ENCODE results near the gene XXYLT1. TPM values are rescaled to one million over a fixed set of nuclear protein-coding genes. Genes with fewer than 3 reads are reported as not detected.

Gene XXYLT1
- total RNA-seq, 8 experiments from 2014 or later: 8.7 to 35.9 (median 16.1) TPM

GRCh38 chr3:195149292-195150030 lies 121.5 kb downstream of the XXYLT1 start:
- H3K4me3 ChIP-seq: no peak overlapping the region
- no peak for ATAC-seq (replicated peaks in 6 of 8)
- H3K4me1 ChIP-seq (replicated peaks in 1 of 2): peaks cover 41 to 43% of the 10 kb centered on the region in 2 donors
- in situ Hi-C loops (cut with MboI; ENCODE audit: low pct_unique_long_range_greater_than_20kb in 2 of 9, low sequenced_read_pairs in 9 of 9, unreplicated experiment in 9 of 9): loop anchor here in 1 of 9 experiments (25.0 kb wide), 1 partner anchor 462 kb away; the partner anchor contains the start of gene FAM43A
- WGBS, 10 experiments: 44 to 81% (median 66%) methylated on average over 2 to 12 of the region's 15 CpGs; no CpG with 5 or more reads in 1 of the 10 experiments
- H3K27ac ChIP-seq: no peak overlapping the region

GRCh38 chr3:195148549-195148948 lies 122.4 kb downstream of the XXYLT1 start:
- in situ Hi-C loops (cut with MboI; ENCODE audit: low pct_unique_long_range_greater_than_20kb in 2 of 9, low sequenced_read_pairs in 9 of 9, unreplicated experiment in 9 of 9): loop anchor here in 1 of 9 experiments (25.0 kb wide), 1 partner anchor 461 kb away; the partner anchor contains the start of gene FAM43A
- H3K27ac ChIP-seq: peak overlapping the region in 1 of 2 donors; percentile 9

GRCh38 chr3:195147649-195148080 lies 123.3 kb downstream of the XXYLT1 start:
- H3K4me1 ChIP-seq (replicated peaks in 1 of 2): peaks cover 26 to 29% of the 10 kb centered on the region in 2 donors
- H3K27ac ChIP-seq: peak overlapping the region in 1 of 2 donors; percentile 20
- 0 to 93% (median 86%) methylated on average over 1 to 12 of the region's 17 CpGs; no CpG with 5 or more reads in 3 of the 10 experiments for WGBS, 10 experiments
- peak in 3 of 8 experiments; percentile 84 to 98 (median 94) for ATAC-seq (replicated peaks in 6 of 8)
- in situ Hi-C loops (cut with MboI; ENCODE audit: low pct_unique_long_range_greater_than_20kb in 2 of 9, low sequenced_read_pairs in 9 of 9, unreplicated experiment in 9 of 9): loop anchor here in 1 of 9 experiments (25.0 kb wide), 1 partner anchor 460 kb away; the partner anchor contains the start of gene FAM43A
- H3K4me3 ChIP-seq: no peak overlapping the region

More at GRCh38 chr3:195148549-195148948, 122.4 kb downstream of the XXYLT1 start:
- peak in 5 of 8 experiments; percentile 31 to 73 (median 51) for ATAC-seq (replicated peaks in 6 of 8)
- Histone ChIP-seq H3K4me1 (replicated peaks in 1 of 2) (peaks cover 35 to 38% of the 10 kb centered on the region in 2 donors), H3K4me3 (no peak overlapping the region)
- 20 to 60% (median 37%) methylated on average over 1 to 10 of the region's 10 CpGs; no CpG with 5 or more reads in 2 of the 10 experiments for WGBS, 10 experiments

- in situ Hi-C loops (cut with MboI; ENCODE audit: low pct_unique_long_range_greater_than_20kb in 2 of 9, low sequenced_read_pairs in 9 of 9, unreplicated experiment in 9 of 9): loop anchor here in 1 of 9 experiments (25.0 kb wide), 1 partner anchor 459 kb away; the partner anchor contains the start of gene FAM43A
- H3K27ac ChIP-seq: no peak overlapping the region
- H3K4me3 ChIP-seq: no peak overlapping the region
- H3K4me1 ChIP-seq (replicated peaks in 1 of 2): peaks cover 17 to 20% of the 10 kb centered on the region in 2 donors
- no peak for ATAC-seq (replicated peaks in 6 of 8)
- 76 to 100% (median 90%) methylated on average over 1 to 6 of the region's 8 CpGs; no CpG with 5 or more reads in 3 of the 10 experiments for WGBS, 10 experiments
Observed at GRCh38 chr3:195146131-195146530, 124.8 kb downstream of the XXYLT1 start.

- Histone ChIP-seq H3K4me3 (no peak overlapping the region), H3K27ac (no peak overlapping the region), H3K4me1 (replicated peaks in 1 of 2) (peaks cover 12 to 20% of the 10 kb centered on the region in 2 donors)
- no peak for ATAC-seq (replicated peaks in 6 of 8)
- in situ Hi-C loops (cut with MboI; ENCODE audit: low pct_unique_long_range_greater_than_20kb in 2 of 9, low sequenced_read_pairs in 9 of 9, unreplicated experiment in 9 of 9): loop anchor here in 1 of 9 experiments (25.0 kb wide), 1 partner anchor 458 kb away; the partner anchor contains the start of gene FAM43A
- 83 to 100% (median 100%) methylated on average over 1 to 2 of the region's 12 CpGs; no CpG with 5 or more reads in 7 of the 10 experiments for WGBS, 10 experiments
Observed at GRCh38 chr3:195145579-195145978, 125.4 kb downstream of the XXYLT1 start.

GRCh38 chr3:195143221-195143620 lies 127.7 kb downstream of the XXYLT1 start:
- Histone ChIP-seq H3K27ac (no peak overlapping the region), H3K4me3 (no peak overlapping the region), H3K4me1 (replicated peaks in 1 of 2) (peaks cover 1 to 5% of the 10 kb centered on the region in 2 donors)
- WGBS, 10 experiments: 33 to 100% (median 80%) methylated on average over 1 to 5 of the region's 5 CpGs; no CpG with 5 or more reads in 1 of the 10 experiments
- ATAC-seq (replicated peaks in 6 of 8): no peak
- in situ Hi-C loops (cut with MboI; ENCODE audit: low pct_unique_long_range_greater_than_20kb in 2 of 9, low sequenced_read_pairs in 9 of 9, unreplicated experiment in 9 of 9): loop anchor here in 1 of 9 experiments (25.0 kb wide), 1 partner anchor 456 kb away; the partner anchor contains the start of gene FAM43A

- H3K4me1 ChIP-seq (replicated peaks in 1 of 2): no peaks in the 10 kb centered on the region
- H3K27ac ChIP-seq: no peak overlapping the region
- 71 to 100% (median 100%) methylated on average over 1 to 6 of the region's 10 CpGs; no CpG with 5 or more reads in 7 of the 10 experiments for WGBS, 10 experiments
- ATAC-seq (replicated peaks in 6 of 8): no peak
- in situ Hi-C loops (cut with MboI; ENCODE audit: low pct_unique_long_range_greater_than_20kb in 2 of 9, low sequenced_read_pairs in 9 of 9, unreplicated experiment in 9 of 9): loop anchor here in 1 of 9 experiments (25.0 kb wide), 1 partner anchor 455 kb away; the partner anchor contains the start of gene FAM43A
- no peak overlapping the region for H3K4me3 ChIP-seq
Observed at GRCh38 chr3:195142519-195142918, 128.4 kb downstream of the XXYLT1 start.

- H3K4me1 ChIP-seq (replicated peaks in 1 of 2): no peaks in the 10 kb centered on the region
- no peak for ATAC-seq (replicated peaks in 6 of 8)
- no peak overlapping the region for H3K27ac ChIP-seq
- 90 to 100% (median 97%) methylated on average over 1 to 8 of the region's 12 CpGs for WGBS, 10 experiments
- H3K4me3 ChIP-seq: no peak overlapping the region
- in situ Hi-C loops (cut with MboI; ENCODE audit: low pct_unique_long_range_greater_than_20kb in 2 of 9, low sequenced_read_pairs in 9 of 9, unreplicated experiment in 9 of 9): loop anchor here in 1 of 9 experiments (25.0 kb wide), 1 partner anchor 454 kb away; the partner anchor contains the start of gene FAM43A
Observed at GRCh38 chr3:195140816-195141793, 129.9 kb downstream of the XXYLT1 start.

GRCh38 chr3:195140410-195140809 lies 130.5 kb downstream of the XXYLT1 start:
- ATAC-seq (replicated peaks in 6 of 8): no peak
- WGBS, 10 experiments: 78 to 90% methylated on average over 1 of the region's 1 CpG; no CpG with 5 or more reads in 8 of the 10 experiments
- Histone ChIP-seq H3K4me1 (replicated peaks in 1 of 2) (no peaks in the 10 kb centered on the region), H3K27ac (no peak overlapping the region), H3K4me3 (no peak overlapping the region)
- in situ Hi-C loops (cut with MboI; ENCODE audit: low pct_unique_long_range_greater_than_20kb in 2 of 9, low sequenced_read_pairs in 9 of 9, unreplicated experiment in 9 of 9): loop anchor here in 1 of 9 experiments (25.0 kb wide), 1 partner anchor 453 kb away; the partner anchor contains the start of gene FAM43A

GRCh38 chr3:195139876-195140240 lies 131.1 kb downstream of the XXYLT1 start:
- WGBS, 10 experiments: 17 to 100% (median 86%) methylated on average over 1 to 4 of the region's 4 CpGs; no CpG with 5 or more reads in 2 of the 10 experiments
- H3K4me3 ChIP-seq: no peak overlapping the region
- no peak overlapping the region for H3K27ac ChIP-seq
- H3K4me1 ChIP-seq (replicated peaks in 1 of 2): peaks cover under 1 to 2% of the 10 kb centered on the region in 2 donors
- peak in 7 of 8 experiments; percentile 54 to 92 (median 85) for ATAC-seq (replicated peaks in 6 of 8)
- in situ Hi-C loops (cut with MboI; ENCODE audit: low pct_unique_long_range_greater_than_20kb in 2 of 9, low sequenced_read_pairs in 9 of 9, unreplicated experiment in 9 of 9): loop anchor here in 1 of 9 experiments (25.0 kb wide), 1 partner anchor 453 kb away; the partner anchor contains the start of gene FAM43A

GRCh38 chr3:195139091-195139875 lies 131.7 kb downstream of the XXYLT1 start:
- H3K4me1 ChIP-seq (replicated peaks in 1 of 2): peaks cover 6 to 8% of the 10 kb centered on the region in 2 donors
- in situ Hi-C loops (cut with MboI; ENCODE audit: low pct_unique_long_range_greater_than_20kb in 2 of 9, low sequenced_read_pairs in 9 of 9, unreplicated experiment in 9 of 9): loop anchor here in 1 of 9 experiments (25.0 kb wide), 1 partner anchor 452 kb away; the partner anchor contains the start of gene FAM43A
- ATAC-seq (replicated peaks in 6 of 8): no peak
- no peak overlapping the region for H3K4me3 ChIP-seq
- no peak overlapping the region for H3K27ac ChIP-seq
- WGBS, 10 experiments: 73 to 100% (median 87%) methylated on average over 1 to 6 of the region's 13 CpGs; no CpG with 5 or more reads in 2 of the 10 experiments

All from motor neuron (in vitro differentiated cells).